Neural crest cell (in vitro differentiated cells): ENCODE results near the gene TTBK2. TPM values are rescaled to one million over a fixed set of nuclear protein-coding genes. Genes with fewer than 3 reads are reported as not detected.

Source experiments
- DNase-seq: peaks from one replicate; pipeline ENCODE4 v3.0.0; 2021; ENCODE audit warnings: low read depth, mixed read lengths, low spot score
- H3K27ac Mint-ChIP-seq: one replicate; pipeline ENCODE4 v1.8.0; 2021; ENCODE audit warnings: mild to moderate bottlenecking, mixed read lengths; ENCODE audit not compliant: unreplicated experiment
- H3K27me3 Mint-ChIP-seq: 2 replicates; pipeline ENCODE4 v1.8.0; 2021; ENCODE audit warnings: low read depth, mild to moderate bottlenecking, mixed read lengths
- H3K36me3 Mint-ChIP-seq: 2 replicates; pipeline ENCODE4 v1.8.0; 2021; ENCODE audit warnings: low read depth, mild to moderate bottlenecking, mixed read lengths
- H3K4me1 Mint-ChIP-seq: 2 replicates; pipeline ENCODE4 v1.8.0; 2021; ENCODE audit warnings: mixed read lengths
- H3K4me3 Mint-ChIP-seq: one replicate; pipeline ENCODE4 v1.8.0; 2021; ENCODE audit warnings: mild to moderate bottlenecking, mixed read lengths
- H3K9me3 Mint-ChIP-seq: 2 replicates; pipeline ENCODE4 v1.8.0; 2021; ENCODE audit warnings: mixed read lengths
- CTCF ChIP-seq: fragments of 200-600 bp; sonication (generic); conservative IDR thresholded peaks from 2 replicates; pipeline ENCODE4 v1.5.0; 2021; ENCODE audit warnings: antibody characterized with exemption, mild to moderate bottlenecking
- total RNA-seq: library from RNA; stranded (reverse); gene quantifications from 2 replicates; pipeline ENCODE4 v1.2.1, GENCODE V29; 2021

The TTBK2 gene
- total RNA-seq, 1 donor from 2014 or later = 28.2 TPM

GRCh38 chr15:42695527-42696071 is 225.0 kb downstream of the TTBK2 start:
- no peak overlapping the region for H3K27ac Mint-ChIP-seq
- peaks cover 24% of the 10 kb centered on the region for H3K36me3 Mint-ChIP-seq
- no peaks in the 10 kb centered on the region for H3K4me1 Mint-ChIP-seq
- no peak for DNase-seq
- H3K27me3 Mint-ChIP-seq = no peaks in the 10 kb centered on the region
- TF ChIP-seq CTCF = no peak
- peaks cover 5% of the 10 kb centered on the region for H3K9me3 Mint-ChIP-seq
- no peak overlapping the region for H3K4me3 Mint-ChIP-seq

GRCh38 chr15:42694398-42694797 is 226.2 kb downstream of the TTBK2 start:
- H3K27me3 Mint-ChIP-seq = no peaks in the 10 kb centered on the region
- no peak for TF ChIP-seq CTCF
- peaks cover 19% of the 10 kb centered on the region for H3K36me3 Mint-ChIP-seq
- no peak overlapping the region for H3K27ac Mint-ChIP-seq
- no peaks in the 10 kb centered on the region for H3K4me1 Mint-ChIP-seq
- no peaks in the 10 kb centered on the region for H3K9me3 Mint-ChIP-seq
- DNase-seq = no peak
- no peak overlapping the region for H3K4me3 Mint-ChIP-seq

- Mint-ChIP-seq H3K4me1 (no peaks in the 10 kb centered on the region), H3K27me3 (no peaks in the 10 kb centered on the region), H3K36me3 (peaks cover 16% of the 10 kb centered on the region), H3K4me3 (no peak overlapping the region), H3K27ac (no peak overlapping the region), H3K9me3 (no peaks in the 10 kb centered on the region)
- no peak for DNase-seq
- no peak for TF ChIP-seq CTCF
These were observed 226.6 kb downstream of the TTBK2 start for GRCh38 chr15:42693942-42694341.

GRCh38 chr15:42693496-42693895 is 227.1 kb downstream of the TTBK2 start:
- no peak for DNase-seq
- TF ChIP-seq CTCF = no peak
- H3K9me3 Mint-ChIP-seq = no peaks in the 10 kb centered on the region
- H3K4me3 Mint-ChIP-seq = no peak overlapping the region
- no peaks in the 10 kb centered on the region for H3K4me1 Mint-ChIP-seq
- no peak overlapping the region for H3K27ac Mint-ChIP-seq
- H3K36me3 Mint-ChIP-seq = peaks cover 15% of the 10 kb centered on the region
- no peaks in the 10 kb centered on the region for H3K27me3 Mint-ChIP-seq

- Mint-ChIP-seq H3K27me3 (no peaks in the 10 kb centered on the region), H3K4me1 (no peaks in the 10 kb centered on the region), H3K4me3 (no peak overlapping the region), H3K36me3 (peaks cover 12% of the 10 kb centered on the region), H3K9me3 (no peaks in the 10 kb centered on the region), H3K27ac (no peak overlapping the region)
- DNase-seq = no peak
- no peak for TF ChIP-seq CTCF
These were observed 227.6 kb downstream of the TTBK2 start for GRCh38 chr15:42692997-42693396.
